ENCODE results near the gene SERPINH1. TPM values are rescaled to one million over a fixed set of nuclear protein-coding genes. Genes with fewer than 3 reads are reported as not detected.
A peak's percentile ranks its signal among the peaks of the same experiment; 100 is the strongest.

SERPINH1 gene
- polyA plus RNA-seq, 4 donors = 8.1 to 151 (median 33.6) TPM

DNA sequence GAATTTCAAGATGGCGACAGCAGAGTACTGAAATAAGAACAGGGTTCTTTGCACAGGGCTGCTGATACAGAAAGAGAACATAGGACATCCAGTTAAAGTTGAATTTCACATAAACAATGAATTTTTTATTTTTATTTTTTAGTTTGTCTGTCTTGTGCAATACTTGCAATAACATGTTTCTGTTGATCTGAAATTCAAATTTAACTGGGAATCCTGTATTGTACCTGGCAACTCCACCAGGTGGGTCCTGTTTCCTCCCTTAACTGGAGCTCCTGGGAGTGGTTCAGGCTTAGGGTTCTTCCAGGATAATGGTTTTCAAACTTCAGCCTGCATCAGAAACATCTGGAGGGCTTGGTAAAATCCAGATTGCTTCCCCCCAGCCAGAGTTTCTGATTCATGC lies 14.9 kb upstream of the SERPINH1 start:
- FAIRE-seq (no peak), DNase-seq (no peak)
- no peaks in the 10 kb centered on the region for H3K9me3 ChIP-seq (ENCODE audit: control insufficient read depth in 2 of 2, insufficient read depth in 1 of 2, low read depth in 1 of 2, low read length in 1 of 2)
- H3K4me1 ChIP-seq (ENCODE audit: control insufficient read depth in 3 of 3, insufficient read depth in 2 of 3, low read depth in 1 of 3, low read length in 2 of 3) = peaks cover 0 to 3% (median 0%) of the 10 kb centered on the region in 3 donors
- H3K36me3 ChIP-seq (ENCODE audit: control insufficient read depth in 3 of 3, insufficient read depth in 2 of 3, low read depth in 1 of 3, low read length in 3 of 3) = no peaks in the 10 kb centered on the region
- 93 to 96% (median 96%) methylated on average over 1 of the region's 1 CpG for WGBS, 3 donors
- no peak overlapping the region for H3K4me3 ChIP-seq (ENCODE audit: low read depth in 1 of 3, low read length in 3 of 3)
- peaks cover 0 to 3% (median 0%) of the 10 kb centered on the region in 3 donors for H3K27me3 ChIP-seq (ENCODE audit: control insufficient read depth in 3 of 3, insufficient read depth in 3 of 3, low read length in 3 of 3)
- H3K27ac ChIP-seq (ENCODE audit: low read depth in 1 of 3, low read length in 2 of 3) = no peak overlapping the region

DNA sequence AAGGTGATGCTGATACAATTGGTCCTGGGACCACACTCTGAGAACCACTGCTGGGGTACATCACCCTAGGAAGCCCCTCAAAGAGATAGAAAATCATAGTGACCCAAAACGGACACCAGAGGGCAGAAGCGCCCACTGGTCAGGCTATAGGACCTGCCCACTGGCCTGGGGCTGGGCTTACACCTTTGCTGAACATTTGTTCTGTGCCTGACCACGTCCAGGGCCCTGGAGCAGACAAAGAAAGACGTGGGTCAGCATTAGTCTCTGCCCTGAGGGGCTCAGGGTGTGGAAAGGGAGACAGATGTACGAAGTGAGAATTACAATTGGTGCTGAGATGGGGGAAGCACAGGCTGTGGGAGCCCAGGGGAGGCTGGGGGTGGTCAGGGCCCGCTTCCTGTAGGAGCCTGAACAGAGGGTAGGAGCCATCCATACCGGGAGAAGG lies 14.4 kb upstream of the SERPINH1 start:
- H3K27ac ChIP-seq (ENCODE audit: low read depth in 1 of 3, low read length in 2 of 3) = no peak overlapping the region
- 23 to 24% (median 23%) methylated on average over 7 of the region's 7 CpGs for WGBS, 3 donors
- no peak overlapping the region for H3K4me3 ChIP-seq (ENCODE audit: low read depth in 1 of 3, low read length in 3 of 3)
- no peaks in the 10 kb centered on the region for H3K9me3 ChIP-seq (ENCODE audit: control insufficient read depth in 2 of 2, insufficient read depth in 1 of 2, low read depth in 1 of 2, low read length in 1 of 2)
- peaks cover 0 to 3% (median 0%) of the 10 kb centered on the region in 3 donors for H3K4me1 ChIP-seq (ENCODE audit: control insufficient read depth in 3 of 3, insufficient read depth in 2 of 3, low read depth in 1 of 3, low read length in 2 of 3)
- H3K27me3 ChIP-seq (ENCODE audit: control insufficient read depth in 3 of 3, insufficient read depth in 3 of 3, low read length in 3 of 3) = peaks cover 0 to 3% (median 0%) of the 10 kb centered on the region in 3 donors
- no peak for FAIRE-seq
- no peaks in the 10 kb centered on the region for H3K36me3 ChIP-seq (ENCODE audit: control insufficient read depth in 3 of 3, insufficient read depth in 2 of 3, low read depth in 1 of 3, low read length in 3 of 3)
- DNase-seq = peak; percentile 39 to 76

DNA sequence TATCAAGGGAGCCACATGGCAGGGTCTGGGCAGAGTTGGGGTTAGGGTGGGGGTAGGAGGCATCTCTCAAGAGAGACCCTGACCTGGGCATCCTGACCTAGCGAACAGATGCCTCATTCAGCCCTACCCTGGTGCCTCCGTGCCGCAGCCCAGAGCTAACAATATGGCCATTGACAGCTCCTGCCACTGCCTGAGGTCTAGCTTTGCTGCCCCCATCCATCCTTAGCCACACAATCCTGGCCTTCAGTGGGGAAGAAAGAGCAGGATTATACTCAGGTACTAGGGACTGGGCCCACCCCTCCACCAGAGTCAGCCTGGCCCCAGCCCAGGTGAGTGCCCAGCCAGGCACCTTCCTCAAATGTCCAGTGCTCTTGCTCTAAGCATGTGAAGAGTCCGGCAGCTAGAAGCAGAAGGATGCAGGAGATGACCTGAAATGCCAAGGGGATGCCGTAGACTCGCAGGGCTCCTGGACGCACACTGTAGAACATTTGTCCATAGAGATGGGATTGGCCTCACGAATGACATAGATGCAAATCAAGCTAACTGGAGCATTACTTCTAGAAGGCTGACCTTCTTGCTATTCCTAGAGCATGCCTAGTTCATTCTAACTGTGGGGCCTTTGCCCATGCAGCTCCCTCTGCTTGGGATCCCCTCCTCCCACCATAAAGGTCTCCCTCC lies 13.3 kb upstream of the SERPINH1 start:
- Histone ChIP-seq H3K36me3 (ENCODE audit: control insufficient read depth in 3 of 3, insufficient read depth in 2 of 3, low read depth in 1 of 3, low read length in 3 of 3) (no peaks in the 10 kb centered on the region), H3K27ac (ENCODE audit: low read depth in 1 of 3, low read length in 2 of 3) (no peak overlapping the region), H3K9me3 (ENCODE audit: control insufficient read depth in 2 of 2, insufficient read depth in 1 of 2, low read depth in 1 of 2, low read length in 1 of 2) (no peaks in the 10 kb centered on the region), H3K27me3 (ENCODE audit: control insufficient read depth in 3 of 3, insufficient read depth in 3 of 3, low read length in 3 of 3) (peaks cover 0 to 3% (median 0%) of the 10 kb centered on the region in 3 donors), H3K4me3 (ENCODE audit: low read depth in 1 of 3, low read length in 3 of 3) (no peak overlapping the region), H3K4me1 (ENCODE audit: control insufficient read depth in 3 of 3, insufficient read depth in 2 of 3, low read depth in 1 of 3, low read length in 2 of 3) (peaks cover 0 to 4% (median 0%) of the 10 kb centered on the region in 3 donors)
- FAIRE-seq (no peak), DNase-seq (no peak)
- 96 to 98% (median 96%) methylated on average over 8 of the region's 8 CpGs for WGBS, 3 donors

DNA sequence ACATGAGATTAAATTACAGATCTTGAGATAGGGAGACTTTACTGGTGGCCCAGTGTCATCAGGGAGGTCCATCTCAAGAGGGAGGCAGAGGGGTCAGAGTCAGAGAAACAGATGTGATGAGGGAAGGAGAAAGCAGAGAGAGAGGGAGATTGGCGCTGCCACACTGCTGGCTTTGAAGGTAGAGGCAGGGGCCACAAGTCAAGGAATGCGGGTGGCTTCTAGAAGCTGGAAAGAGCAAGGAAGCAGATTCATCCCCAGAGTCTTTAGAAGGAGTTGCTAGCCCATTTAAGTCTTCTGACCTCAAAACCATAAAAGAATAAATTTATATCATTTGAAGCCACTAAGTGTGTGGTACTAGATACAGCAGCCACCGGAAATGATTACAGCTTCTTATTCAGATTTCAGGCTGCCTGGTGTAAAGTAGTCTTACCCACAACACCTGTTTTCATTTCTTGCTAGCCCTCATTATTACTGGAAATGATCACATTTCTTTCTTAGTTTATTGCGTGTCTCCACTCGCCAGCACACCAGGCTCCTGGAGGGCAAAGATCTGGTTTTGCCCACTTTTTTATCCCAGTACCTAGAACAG lies 12.6 kb upstream of the SERPINH1 start:
- no peak for DNase-seq
- Histone ChIP-seq H3K4me1 (ENCODE audit: control insufficient read depth in 3 of 3, insufficient read depth in 2 of 3, low read depth in 1 of 3, low read length in 2 of 3) (peaks cover 0 to 10% (median 0%) of the 10 kb centered on the region in 3 donors), H3K27ac (ENCODE audit: low read depth in 1 of 3, low read length in 2 of 3) (no peak overlapping the region), H3K27me3 (ENCODE audit: control insufficient read depth in 3 of 3, insufficient read depth in 3 of 3, low read length in 3 of 3) (peaks cover 0 to 3% (median 0%) of the 10 kb centered on the region in 3 donors), H3K4me3 (ENCODE audit: low read depth in 1 of 3, low read length in 3 of 3) (no peak overlapping the region), H3K36me3 (ENCODE audit: control insufficient read depth in 3 of 3, insufficient read depth in 2 of 3, low read depth in 1 of 3, low read length in 3 of 3) (no peaks in the 10 kb centered on the region), H3K9me3 (ENCODE audit: control insufficient read depth in 2 of 2, insufficient read depth in 1 of 2, low read depth in 1 of 2, low read length in 1 of 2) (no peaks in the 10 kb centered on the region)
- FAIRE-seq = no peak
- WGBS, 3 donors = 83 to 87% (median 85%) methylated on average over 5 of the region's 5 CpGs

DNA sequence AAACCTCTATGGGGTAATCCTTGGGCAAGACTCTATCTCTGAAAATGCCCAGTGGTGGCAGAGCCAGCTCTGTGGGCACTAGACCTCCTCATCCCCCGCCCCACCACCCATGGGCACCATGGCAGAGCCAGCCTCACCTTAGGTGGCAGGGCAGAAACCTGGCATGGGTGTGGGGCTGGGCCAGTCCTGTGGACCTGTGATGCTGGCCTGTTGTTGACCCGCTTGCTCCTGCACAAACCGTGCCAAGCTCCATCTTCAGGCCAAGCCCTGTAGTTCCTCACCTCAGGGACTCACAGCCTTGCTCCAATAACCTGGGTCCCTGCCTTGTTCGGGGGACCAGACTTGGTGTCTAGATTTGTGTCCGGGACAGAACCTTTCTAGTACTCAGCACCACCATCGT lies 8.9 kb upstream of the SERPINH1 start:
- no peak for FAIRE-seq
- WGBS, 3 donors = 78 to 88% (median 78%) methylated on average over 6 of the region's 6 CpGs
- no peak overlapping the region for H3K4me3 ChIP-seq (ENCODE audit: low read depth in 1 of 3, low read length in 3 of 3)
- no peaks in the 10 kb centered on the region for H3K27me3 ChIP-seq (ENCODE audit: control insufficient read depth in 3 of 3, insufficient read depth in 3 of 3, low read length in 3 of 3)
- H3K36me3 ChIP-seq (ENCODE audit: control insufficient read depth in 3 of 3, insufficient read depth in 2 of 3, low read depth in 1 of 3, low read length in 3 of 3) = no peaks in the 10 kb centered on the region
- no peaks in the 10 kb centered on the region for H3K9me3 ChIP-seq (ENCODE audit: control insufficient read depth in 2 of 2, insufficient read depth in 1 of 2, low read depth in 1 of 2, low read length in 1 of 2)
- DNase-seq = no peak
- H3K4me1 ChIP-seq (ENCODE audit: control insufficient read depth in 3 of 3, insufficient read depth in 2 of 3, low read depth in 1 of 3, low read length in 2 of 3) = peaks cover 0 to 11% (median 0%) of the 10 kb centered on the region in 3 donors
- peak overlapping the region in 1 of 3 donors; percentile 69 for H3K27ac ChIP-seq (ENCODE audit: low read depth in 1 of 3, low read length in 2 of 3)

DNA sequence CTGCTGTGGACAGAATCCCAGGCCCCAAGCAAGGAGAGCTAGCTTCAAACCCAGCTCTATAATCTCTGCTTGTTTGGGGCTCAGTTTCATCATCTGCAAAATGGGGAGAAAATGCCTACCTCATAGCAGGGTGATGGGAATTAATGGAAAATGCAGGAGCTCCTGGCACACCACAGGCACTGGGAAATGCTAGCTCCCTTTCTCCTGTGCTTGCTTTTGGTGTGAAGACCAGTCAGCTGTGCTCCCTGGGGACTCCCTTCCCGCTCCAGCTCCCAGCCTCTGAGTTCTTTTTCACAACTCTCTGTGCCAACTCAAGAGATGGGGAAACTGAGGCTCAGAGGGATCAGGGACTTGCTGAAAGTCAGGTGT lies 8.2 kb upstream of the SERPINH1 start:
- 44 to 71% (median 69%) methylated on average over 1 of the region's 1 CpG for WGBS, 3 donors
- no peak for FAIRE-seq

DNA sequence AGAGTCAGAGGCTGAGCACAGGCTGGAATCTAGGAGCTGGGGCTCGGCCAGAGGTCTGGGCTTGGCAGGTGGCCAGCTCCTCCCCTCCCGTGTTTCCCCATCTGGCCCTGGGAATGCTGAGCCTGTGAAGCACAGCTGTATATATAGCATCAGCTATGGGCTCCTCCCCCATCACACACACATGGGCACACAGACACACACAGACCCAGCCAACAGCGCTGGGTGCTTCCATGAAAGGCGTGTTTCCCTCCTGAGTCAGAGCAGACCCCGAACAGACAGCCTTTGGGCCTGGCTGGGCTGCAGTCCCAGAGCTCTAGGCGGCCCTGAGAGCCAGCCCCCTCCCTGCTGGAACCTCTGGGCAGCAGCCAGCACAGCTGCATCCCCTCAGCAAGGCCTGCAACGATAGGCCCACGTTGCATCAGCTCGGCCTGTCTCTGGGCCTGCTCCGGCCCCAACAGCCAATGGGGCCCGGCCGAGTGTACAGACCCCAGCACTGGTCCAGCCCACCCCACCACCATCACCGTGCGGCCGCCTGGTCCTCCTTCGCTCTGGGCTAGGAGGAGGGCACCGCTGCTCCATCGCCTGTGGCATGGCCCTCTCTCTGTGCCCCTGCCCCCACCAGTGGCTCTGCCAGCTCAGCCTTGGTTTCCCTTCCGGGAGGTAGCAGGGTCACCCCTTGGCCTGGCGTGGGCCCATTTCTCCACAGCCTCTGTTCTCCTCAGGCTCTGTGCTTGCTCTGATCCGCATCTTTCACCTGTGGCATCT lies 7.6 kb upstream of the SERPINH1 start:
- H3K27me3 ChIP-seq (ENCODE audit: control insufficient read depth in 3 of 3, insufficient read depth in 3 of 3, low read length in 3 of 3) = no peaks in the 10 kb centered on the region
- WGBS, 3 donors = 51 to 79% (median 75%) methylated on average over 20 to 21 of the region's 21 CpGs
- FAIRE-seq (no peak), DNase-seq (peak in 1 of 2 donors; percentile 77)
- H3K4me3 ChIP-seq (ENCODE audit: low read depth in 1 of 3, low read length in 3 of 3) = peak overlapping the region in 1 of 3 donors; percentile 29
- H3K4me1 ChIP-seq (ENCODE audit: control insufficient read depth in 3 of 3, insufficient read depth in 2 of 3, low read depth in 1 of 3, low read length in 2 of 3) = peaks cover 0 to 23% (median 2%) of the 10 kb centered on the region in 3 donors
- H3K27ac ChIP-seq (ENCODE audit: low read depth in 1 of 3, low read length in 2 of 3) = peak overlapping the region in 2 of 3 donors; percentile 68 to 93
- H3K9me3 ChIP-seq (ENCODE audit: control insufficient read depth in 2 of 2, insufficient read depth in 1 of 2, low read depth in 1 of 2, low read length in 1 of 2) = no peaks in the 10 kb centered on the region
- H3K36me3 ChIP-seq (ENCODE audit: control insufficient read depth in 3 of 3, insufficient read depth in 2 of 3, low read depth in 1 of 3, low read length in 3 of 3) = no peaks in the 10 kb centered on the region

More for the DNA sequence above, 8.2 kb upstream of the SERPINH1 start:
- Histone ChIP-seq H3K4me1 (ENCODE audit: control insufficient read depth in 3 of 3, insufficient read depth in 2 of 3, low read depth in 1 of 3, low read length in 2 of 3) (peaks cover 0 to 18% (median 0%) of the 10 kb centered on the region in 3 donors), H3K36me3 (ENCODE audit: control insufficient read depth in 3 of 3, insufficient read depth in 2 of 3, low read depth in 1 of 3, low read length in 3 of 3) (no peaks in the 10 kb centered on the region), H3K9me3 (ENCODE audit: control insufficient read depth in 2 of 2, insufficient read depth in 1 of 2, low read depth in 1 of 2, low read length in 1 of 2) (no peaks in the 10 kb centered on the region), H3K27ac (ENCODE audit: low read depth in 1 of 3, low read length in 2 of 3) (peak overlapping the region in 2 of 3 donors; percentile 68 to 69), H3K27me3 (ENCODE audit: control insufficient read depth in 3 of 3, insufficient read depth in 3 of 3, low read length in 3 of 3) (no peaks in the 10 kb centered on the region), H3K4me3 (ENCODE audit: low read depth in 1 of 3, low read length in 3 of 3) (no peak overlapping the region)
- DNase-seq = no peak

DNA sequence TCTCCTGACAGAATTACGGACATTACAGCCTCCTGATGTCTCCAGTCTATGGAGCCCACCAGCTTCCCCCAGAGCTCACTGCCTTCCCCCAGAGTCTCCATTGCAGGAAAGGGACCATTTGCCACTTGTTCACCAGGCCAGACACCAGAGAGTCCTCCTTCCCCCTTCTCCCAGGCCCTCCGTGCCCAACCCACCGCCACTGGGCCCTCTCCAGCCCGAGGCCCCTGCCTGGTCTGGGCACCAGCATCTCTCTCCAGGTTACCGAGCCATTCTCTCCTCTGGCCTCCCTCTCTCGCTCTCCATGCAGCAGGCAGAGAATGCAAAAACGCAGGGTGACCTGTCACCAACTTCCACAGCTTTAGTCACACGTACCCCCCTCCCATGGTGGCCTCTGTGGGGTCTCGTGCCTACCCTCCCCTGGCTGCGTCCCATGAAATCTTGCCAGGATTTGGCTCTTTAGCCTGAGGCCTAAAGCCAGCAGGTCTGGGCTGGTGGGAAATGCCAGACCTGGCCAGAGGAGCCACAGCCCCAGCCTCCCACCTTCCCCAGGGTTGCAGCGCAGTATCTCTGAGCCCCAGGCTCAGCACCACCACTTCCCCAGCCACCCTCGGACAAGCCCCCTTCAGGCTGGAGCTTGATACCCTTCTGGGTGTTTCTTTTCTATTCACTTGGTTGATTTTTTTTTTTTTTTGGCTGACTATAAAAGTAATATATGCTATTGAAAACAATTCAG lies 6.8 kb upstream of the SERPINH1 start:
- Histone ChIP-seq H3K36me3 (ENCODE audit: control insufficient read depth in 3 of 3, insufficient read depth in 2 of 3, low read depth in 1 of 3, low read length in 3 of 3) (no peaks in the 10 kb centered on the region), H3K9me3 (ENCODE audit: control insufficient read depth in 2 of 2, insufficient read depth in 1 of 2, low read depth in 1 of 2, low read length in 1 of 2) (no peaks in the 10 kb centered on the region), H3K27me3 (ENCODE audit: control insufficient read depth in 3 of 3, insufficient read depth in 3 of 3, low read length in 3 of 3) (no peaks in the 10 kb centered on the region), H3K27ac (ENCODE audit: low read depth in 1 of 3, low read length in 2 of 3) (peak overlapping the region in 2 of 3 donors; percentile 59 to 93), H3K4me1 (ENCODE audit: control insufficient read depth in 3 of 3, insufficient read depth in 2 of 3, low read depth in 1 of 3, low read length in 2 of 3) (peaks cover 0 to 28% (median 2%) of the 10 kb centered on the region in 3 donors), H3K4me3 (ENCODE audit: low read depth in 1 of 3, low read length in 3 of 3) (no peak overlapping the region)
- DNase-seq (no peak), FAIRE-seq (no peak)
- WGBS, 3 donors = 87 to 91% (median 90%) methylated on average over 12 of the region's 12 CpGs

Measured in small intestine (tissue), 7 donors.